GM23248 (cell line): Measurements from ENCODE around the gene TGOLN2.

Experiments
- EZH2 ChIP-seq: fragments of 200-600 bp; sonication (generic); IDR thresholded peaks from 2 replicates; pipeline ENCODE4 v1.6.1; 2018; ENCODE audit warnings: antibody characterized with exemption, mild to moderate bottlenecking; ENCODE audit not compliant: insufficient read depth, poor library complexity, severe bottlenecking
- EZH2phosphoT487 ChIP-seq: fragments of 200-600 bp; sonication (generic); IDR thresholded peaks from 2 replicates; pipeline ENCODE4 v1.6.1; 2018; ENCODE audit warnings: antibody characterized with exemption, moderate library complexity, mild to moderate bottlenecking, low read depth; ENCODE audit not compliant: insufficient read depth

DNA sequence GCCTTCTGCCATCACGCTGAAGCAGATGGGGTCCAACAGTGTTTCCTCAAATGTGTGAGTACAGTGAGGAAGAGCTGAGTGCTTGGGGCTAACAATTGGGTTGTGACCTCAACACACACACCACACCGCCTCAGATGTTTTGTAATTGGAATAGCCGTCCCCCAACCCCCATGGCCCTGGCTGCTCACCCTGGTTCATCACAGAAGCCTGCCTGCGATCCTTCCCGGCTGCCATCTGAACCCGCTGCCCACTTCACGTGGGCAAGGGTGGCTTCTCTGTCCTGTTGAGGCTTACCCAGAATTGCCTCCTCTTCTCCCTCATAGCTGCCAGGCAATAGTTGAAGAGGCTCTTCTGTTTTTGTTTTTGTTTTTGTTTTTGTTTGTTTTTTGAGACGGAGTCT lies 44.1 kb downstream of the TGOLN2 start:
- TF ChIP-seq EZH2phosphoT487: no peak
- no peak for TF ChIP-seq EZH2
